Dendritic cell treated with granulocyte-macrophage colony-stimulating factor and Interleukin-4, amounts not matched to agents 40 ng/mL and 50 ng/mL, for 4 days (primary cell): ENCODE results near the gene RBM20.
"Not testable (repeated sequence)": the region's sequence is repeated elsewhere in the genome, so short reads cannot be mapped to it uniquely, and the experiment has no call there.

Experiments used
- H3K27ac Mint-ChIP-seq: one replicate; pipeline ENCODE4 v1.8.0; 2022; ENCODE audit warnings: mild to moderate bottlenecking, mixed read lengths
- H3K27me3 Mint-ChIP-seq: one replicate; pipeline ENCODE4 v1.8.0; 2022; ENCODE audit warnings: mild to moderate bottlenecking, mixed read lengths
- H3K36me3 Mint-ChIP-seq: one replicate; pipeline ENCODE4 v1.8.0; 2022; ENCODE audit warnings: low read depth, mixed read lengths
- H3K4me1 Mint-ChIP-seq: one replicate; pipeline ENCODE4 v1.8.0; 2022; ENCODE audit warnings: low read depth, mixed read lengths
- H3K4me3 Mint-ChIP-seq: one replicate; pipeline ENCODE4 v1.8.0; 2022; ENCODE audit warnings: mild to moderate bottlenecking, moderate library complexity, mixed read lengths
- H3K9me3 Mint-ChIP-seq: one replicate; pipeline ENCODE4 v1.8.0; 2022; ENCODE audit warnings: mixed read lengths
- intact Hi-C: fragments of 100-400 bp; cut with micrococcal nuclease; formaldehyde crosslinking; loops from one replicate; pipeline ENCODE4 v1.15.0; 2022

RBM20 gene

DNA sequence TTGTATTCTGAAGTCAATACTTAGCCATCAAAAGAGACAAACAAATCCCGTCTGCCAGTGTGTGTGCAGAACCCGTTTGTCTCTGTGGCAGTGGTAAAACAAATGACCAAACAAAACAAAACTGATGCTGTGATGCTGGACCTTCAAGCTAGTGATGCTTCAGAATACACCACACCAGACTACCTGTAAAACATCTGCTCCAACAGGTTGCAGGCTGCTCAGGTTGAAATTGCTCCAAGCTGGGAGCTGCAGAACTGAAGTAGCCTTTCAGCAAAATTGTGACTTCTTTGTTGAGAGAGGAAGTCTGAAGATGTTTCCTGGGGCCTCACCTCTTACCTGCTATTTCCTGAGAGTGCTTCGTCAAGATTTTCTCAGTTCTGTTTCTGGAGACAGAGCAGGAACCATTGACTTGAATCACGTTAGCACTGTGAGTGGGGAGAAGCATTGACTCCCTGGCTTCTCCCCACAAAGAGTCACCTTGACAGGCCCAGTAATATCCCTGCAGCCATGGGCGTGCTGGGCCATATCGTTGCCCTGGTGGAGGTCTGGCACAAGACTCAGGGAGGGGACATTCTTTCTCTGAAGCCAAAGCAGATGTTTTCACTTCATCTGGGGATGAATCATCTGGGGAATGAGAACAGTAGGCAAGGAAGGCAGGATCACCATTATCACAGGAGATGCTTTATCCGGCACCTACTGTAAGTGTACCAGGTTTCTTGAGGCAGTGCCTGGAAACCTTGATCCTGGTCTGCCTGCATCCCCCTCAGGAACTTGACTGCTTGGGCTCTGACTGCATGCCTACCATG, 80.2 kb downstream of the RBM20 start:
- intact Hi-C loops: no loop called here
- Mint-ChIP-seq H3K4me3 (no peak overlapping the region), H3K27me3 (peaks cover 2% of the 10 kb centered on the region), H3K9me3 (no peaks in the 10 kb centered on the region), H3K27ac (no peak overlapping the region), H3K36me3 (no peaks in the 10 kb centered on the region), H3K4me1 (no peaks in the 10 kb centered on the region)

DNA sequence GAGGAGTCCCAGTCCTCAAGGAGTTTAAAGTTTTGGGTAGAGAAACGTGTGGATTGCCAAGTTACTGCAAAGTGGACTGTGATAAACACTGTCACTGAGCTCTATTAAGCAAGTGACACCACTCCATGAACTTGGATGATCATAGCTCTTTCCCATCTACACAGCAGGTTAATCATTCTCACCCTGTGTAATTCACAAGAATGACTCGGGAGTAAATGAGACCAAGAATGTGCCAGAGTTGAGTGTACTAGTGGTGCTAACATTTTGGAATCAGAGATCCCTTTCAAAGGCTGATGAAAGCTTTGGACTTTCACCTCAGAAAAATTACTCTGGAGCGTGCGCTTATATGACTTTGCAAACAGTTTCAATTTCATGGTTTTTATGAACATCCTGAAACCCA, 80.8 kb downstream of the RBM20 start:
- Mint-ChIP-seq H3K27me3 (peaks cover 2% of the 10 kb centered on the region), H3K36me3 (no peaks in the 10 kb centered on the region), H3K9me3 (no peaks in the 10 kb centered on the region), H3K27ac (no peak overlapping the region), H3K4me3 (no peak overlapping the region), H3K4me1 (no peaks in the 10 kb centered on the region)
- intact Hi-C loops: no loop called here

DNA sequence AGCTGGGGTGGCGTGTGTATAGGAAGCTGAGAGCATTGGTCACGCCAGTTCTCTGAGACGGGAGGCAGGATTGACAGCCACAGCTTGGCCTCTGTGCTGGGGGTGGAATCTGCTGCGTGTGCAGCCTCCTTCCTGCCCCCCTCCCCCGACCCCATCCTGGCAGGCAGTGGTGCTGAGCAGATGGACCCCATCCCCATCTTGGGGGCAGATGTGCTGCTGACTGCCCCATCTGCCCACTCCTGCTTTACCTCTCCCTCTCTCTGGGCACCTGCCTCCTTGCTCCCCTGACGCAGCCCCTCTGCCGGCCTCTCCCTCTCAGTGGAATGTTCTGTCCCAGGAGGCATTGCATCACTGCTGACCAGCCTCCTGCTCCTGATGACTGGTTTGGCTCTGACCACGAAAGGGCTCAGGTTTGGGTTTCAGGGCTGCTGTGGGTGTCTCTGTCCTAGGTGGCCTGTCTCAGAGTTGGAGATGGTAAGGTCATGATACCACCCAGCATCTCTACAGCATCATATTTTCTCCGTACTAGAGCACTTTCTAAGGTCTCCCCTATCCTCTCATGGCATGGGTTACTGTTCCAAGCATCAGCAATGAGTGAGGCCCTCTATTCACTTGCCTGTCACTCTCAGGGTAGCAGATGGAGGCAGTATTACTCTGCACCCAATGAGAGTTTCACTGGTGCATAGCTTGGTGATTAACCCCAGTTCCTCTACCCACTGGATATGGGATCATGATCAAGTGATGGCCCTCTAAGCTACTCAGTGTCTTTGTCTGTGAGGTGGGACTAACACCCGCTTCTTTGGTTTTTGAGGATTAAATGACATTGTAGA, 81.9 kb downstream of the RBM20 start:
- Mint-ChIP-seq H3K4me1 (peaks cover 7% of the 10 kb centered on the region), H3K36me3 (no peaks in the 10 kb centered on the region), H3K9me3 (no peaks in the 10 kb centered on the region), H3K27ac (no peak overlapping the region), H3K27me3 (peaks cover 2% of the 10 kb centered on the region), H3K4me3 (no peak overlapping the region)
- intact Hi-C loops: no loop called here

DNA sequence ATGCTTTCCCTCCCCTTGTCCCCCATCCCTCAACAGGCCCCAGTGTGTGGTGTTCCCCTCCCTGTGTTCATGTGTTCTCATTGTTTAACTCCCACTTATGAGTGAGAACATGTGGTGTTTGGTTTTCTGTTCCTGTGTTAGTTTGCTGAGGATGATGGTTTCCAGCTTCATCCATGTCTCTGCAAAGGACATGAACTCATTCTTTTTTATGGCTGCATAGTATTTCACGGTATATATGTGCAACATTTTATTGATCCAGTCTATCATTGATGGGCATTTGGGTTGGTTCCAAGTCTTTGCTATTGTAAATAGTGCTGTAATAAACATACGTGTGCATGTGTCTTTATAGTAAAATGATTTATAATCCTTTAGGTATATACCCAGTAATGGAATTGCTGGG, 83.6 kb downstream of the RBM20 start:
- Mint-ChIP-seq H3K27me3 (peaks cover 13% of the 10 kb centered on the region), H3K4me1 (peaks cover 15% of the 10 kb centered on the region)
- H3K4me3 Mint-ChIP-seq, H3K36me3 Mint-ChIP-seq, intact Hi-C loops, H3K9me3 Mint-ChIP-seq, H3K27ac Mint-ChIP-seq: not testable (repeated sequence)

DNA sequence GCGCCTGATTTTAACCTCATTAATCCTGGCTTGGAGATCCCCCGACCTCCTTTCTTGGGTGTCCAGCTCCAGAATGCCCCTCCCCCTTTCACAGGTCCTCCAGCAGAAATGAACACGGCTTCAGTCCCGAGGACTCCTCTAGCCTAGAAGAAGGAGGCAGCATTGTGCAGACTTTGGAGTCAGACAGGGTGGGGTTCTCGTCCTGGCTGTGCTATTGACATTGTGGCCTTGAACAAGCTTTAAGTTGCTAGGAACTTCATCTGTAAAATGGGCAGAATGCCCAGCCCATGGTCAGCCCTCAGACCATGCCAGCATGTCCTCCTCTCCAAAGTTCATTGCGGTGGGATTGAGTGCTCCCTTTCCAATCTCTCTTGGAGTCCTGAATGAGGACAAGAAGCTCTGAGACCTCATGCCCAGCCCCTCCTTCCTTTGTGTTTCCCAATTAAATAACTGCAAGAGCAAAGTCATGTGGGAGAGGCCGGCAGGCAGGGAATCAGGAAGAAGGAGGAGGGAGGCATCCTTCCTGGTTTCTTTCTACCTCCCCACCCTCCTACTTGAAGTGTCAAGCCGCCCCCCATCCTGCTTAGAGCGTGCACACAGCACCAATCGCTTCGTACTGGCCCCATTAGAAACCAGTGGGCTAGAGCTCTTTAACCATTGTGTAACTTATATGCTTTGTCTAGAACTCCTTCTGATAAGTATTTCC, 86.4 kb downstream of the RBM20 start:
- Mint-ChIP-seq H3K36me3 (no peaks in the 10 kb centered on the region), H3K27me3 (peaks cover 29% of the 10 kb centered on the region)
- intact Hi-C loops: no loop called here

DNA sequence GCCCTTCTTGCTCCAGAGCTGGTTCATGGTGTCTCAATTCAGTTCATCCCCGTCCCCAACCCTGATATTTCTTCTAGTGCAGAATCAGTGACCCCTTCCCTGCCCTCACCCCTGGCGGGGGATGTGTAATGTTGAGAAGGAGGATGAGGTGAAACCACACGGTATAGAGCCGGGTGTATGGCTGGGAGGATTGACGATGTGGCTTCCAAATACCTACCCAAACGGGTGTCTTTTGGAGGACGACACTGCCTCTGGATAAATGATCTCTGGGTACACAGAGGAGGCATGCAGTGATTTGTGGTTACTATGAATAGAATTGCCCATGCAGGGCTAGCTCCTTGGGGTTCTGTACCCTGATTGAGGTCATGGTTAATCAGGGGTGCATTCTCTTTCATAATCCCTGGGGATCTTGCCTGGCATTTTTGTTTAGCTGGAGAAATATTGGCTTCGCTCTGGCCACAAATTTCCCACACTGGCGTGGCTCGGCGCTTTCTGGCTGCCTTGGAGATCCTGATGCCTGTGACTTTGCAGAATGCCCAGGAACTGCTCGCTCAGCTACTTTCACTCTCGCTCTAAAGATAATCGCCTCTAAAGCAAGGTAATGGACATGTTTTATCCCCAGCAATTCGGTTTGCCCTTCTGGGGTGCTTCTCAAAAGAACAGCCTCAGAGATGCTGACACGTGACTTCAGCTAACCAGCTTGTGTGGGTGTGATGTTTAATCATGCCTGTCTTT, 89.2 kb downstream of the RBM20 start:
- H3K27me3 Mint-ChIP-seq: peaks cover 31% of the 10 kb centered on the region
- H3K27ac Mint-ChIP-seq: no peak overlapping the region

More for the DNA sequence above, 86.4 kb downstream of the RBM20 start:
- H3K4me3 Mint-ChIP-seq: no peak overlapping the region
- H3K9me3 Mint-ChIP-seq: no peaks in the 10 kb centered on the region
- H3K27ac Mint-ChIP-seq: no peak overlapping the region
- H3K4me1 Mint-ChIP-seq: peaks cover 24% of the 10 kb centered on the region

DNA sequence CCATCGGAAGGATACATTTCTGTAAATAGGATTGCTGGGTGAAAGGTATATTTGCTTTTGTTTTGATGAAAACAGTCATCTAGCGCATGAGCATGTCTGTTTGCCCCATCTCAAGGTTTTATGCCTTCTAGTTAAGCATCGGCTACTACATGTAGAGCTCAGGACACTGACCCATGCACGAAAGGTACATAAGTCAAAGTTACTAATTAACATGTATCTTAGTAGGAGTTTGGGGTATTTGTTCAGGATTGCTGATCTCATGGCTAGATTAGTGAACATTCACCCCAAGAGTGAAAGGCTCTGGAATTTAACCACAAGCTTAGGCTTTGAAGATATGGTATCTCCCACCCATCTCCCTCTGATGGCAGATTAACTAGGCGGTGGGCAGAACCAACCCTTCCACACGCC, 91.5 kb downstream of the RBM20 start:
- Mint-ChIP-seq H3K9me3 (no peaks in the 10 kb centered on the region), H3K36me3 (no peaks in the 10 kb centered on the region), H3K27ac (no peak overlapping the region), H3K4me3 (no peak overlapping the region), H3K4me1 (peaks cover 21% of the 10 kb centered on the region), H3K27me3 (peaks cover 31% of the 10 kb centered on the region)
- intact Hi-C loops: no loop called here

More for the DNA sequence above, 89.2 kb downstream of the RBM20 start:
- Mint-ChIP-seq H3K36me3 (no peaks in the 10 kb centered on the region), H3K9me3 (no peaks in the 10 kb centered on the region), H3K4me3 (peak overlapping the region; percentile 11), H3K4me1 (peaks cover 24% of the 10 kb centered on the region)
- intact Hi-C loops: no loop called here

DNA sequence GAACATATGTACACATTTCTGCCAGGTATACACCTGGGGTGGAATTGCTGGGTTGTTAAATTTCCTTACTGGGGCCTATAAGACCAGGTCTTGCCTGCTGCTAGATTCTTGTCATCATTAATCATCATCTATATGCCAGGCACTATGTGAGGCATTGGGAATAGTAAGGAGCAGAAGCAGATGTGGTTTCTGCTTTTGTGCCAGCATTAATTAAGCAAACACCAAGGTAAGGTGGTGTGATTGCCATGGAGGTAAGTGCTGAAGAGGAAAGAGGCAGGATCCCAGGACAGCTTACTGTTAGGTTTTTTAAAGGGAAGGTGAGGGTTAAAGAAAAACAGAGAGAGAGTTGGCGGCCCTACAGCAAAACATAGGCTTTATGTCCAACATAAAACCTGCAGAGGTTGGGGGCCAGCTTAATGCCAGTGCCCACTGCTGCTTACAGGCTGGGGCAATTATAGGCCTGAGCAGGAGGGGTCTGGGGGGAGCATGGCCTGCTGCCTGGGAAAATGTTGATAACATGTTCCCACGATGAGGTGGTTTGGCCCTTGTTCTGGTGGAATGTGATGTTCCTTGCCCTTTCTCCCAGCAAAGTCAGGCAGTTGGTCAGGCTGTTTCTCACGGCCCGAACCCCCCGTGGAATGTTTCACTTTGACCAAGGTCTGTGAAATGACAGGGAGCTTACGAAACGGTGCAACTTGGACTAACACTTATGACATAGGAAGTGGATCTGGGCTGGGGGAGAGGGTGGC, 93.9 kb downstream of the RBM20 start:
- Mint-ChIP-seq H3K27ac (no peak overlapping the region), H3K4me3 (no peak overlapping the region), H3K36me3 (no peaks in the 10 kb centered on the region), H3K27me3 (peaks cover 16% of the 10 kb centered on the region), H3K9me3 (no peaks in the 10 kb centered on the region), H3K4me1 (peaks cover 9% of the 10 kb centered on the region)
- intact Hi-C loops: no loop called here

DNA sequence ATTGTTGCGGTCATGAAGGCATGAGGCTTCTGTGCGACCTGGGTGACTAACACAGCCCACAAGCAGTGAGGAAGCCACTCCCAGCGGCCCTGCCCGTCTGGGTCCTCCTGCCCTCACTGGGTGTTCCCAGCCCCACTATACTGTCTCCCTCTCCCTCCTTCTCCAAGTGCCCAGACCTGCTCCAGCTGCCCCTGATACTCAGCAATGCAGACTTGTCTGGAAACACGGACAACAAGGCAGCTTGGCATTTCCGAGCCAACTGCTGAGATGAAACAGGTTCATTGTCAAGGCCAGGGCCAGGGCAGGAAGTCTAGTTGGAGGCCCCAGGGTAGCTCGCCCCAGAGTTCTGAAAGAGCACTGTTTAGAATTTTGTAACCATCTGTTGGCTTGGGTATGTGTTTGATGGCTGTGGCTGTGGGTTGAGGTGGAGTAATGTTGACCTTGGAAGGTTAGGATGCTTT, 95.7 kb downstream of the RBM20 start:
- no peaks in the 10 kb centered on the region for H3K9me3 Mint-ChIP-seq
- peaks cover 2% of the 10 kb centered on the region for H3K4me1 Mint-ChIP-seq
- no peak overlapping the region for H3K4me3 Mint-ChIP-seq
- intact Hi-C loops: no loop called here
- no peak overlapping the region for H3K27ac Mint-ChIP-seq
- peaks cover 4% of the 10 kb centered on the region for H3K27me3 Mint-ChIP-seq
- no peaks in the 10 kb centered on the region for H3K36me3 Mint-ChIP-seq

DNA sequence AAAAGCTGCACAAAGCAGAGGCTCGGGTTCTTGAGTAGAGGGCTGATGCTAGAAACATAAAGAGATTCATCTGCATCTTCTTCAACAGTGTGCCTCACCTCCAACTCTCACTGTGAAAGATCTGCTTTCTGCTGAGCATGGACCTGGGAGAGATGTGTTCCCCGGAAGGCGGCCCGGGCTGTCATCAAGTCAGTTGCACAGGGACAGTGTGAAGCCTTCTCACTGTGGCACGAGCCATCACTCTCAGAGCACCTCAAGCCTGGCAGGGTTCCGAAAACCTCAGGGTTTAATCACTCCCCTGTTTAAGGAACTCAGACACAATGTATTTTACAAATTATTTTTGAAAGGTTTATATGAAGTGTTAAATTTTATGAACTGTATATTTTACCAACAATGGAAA, 98.7 kb downstream of the RBM20 start:
- Mint-ChIP-seq H3K27me3 (no peaks in the 10 kb centered on the region), H3K9me3 (no peaks in the 10 kb centered on the region), H3K36me3 (no peaks in the 10 kb centered on the region), H3K27ac (no peak overlapping the region), H3K4me3 (no peak overlapping the region), H3K4me1 (peaks cover 9% of the 10 kb centered on the region)
- intact Hi-C loops: no loop called here

DNA sequence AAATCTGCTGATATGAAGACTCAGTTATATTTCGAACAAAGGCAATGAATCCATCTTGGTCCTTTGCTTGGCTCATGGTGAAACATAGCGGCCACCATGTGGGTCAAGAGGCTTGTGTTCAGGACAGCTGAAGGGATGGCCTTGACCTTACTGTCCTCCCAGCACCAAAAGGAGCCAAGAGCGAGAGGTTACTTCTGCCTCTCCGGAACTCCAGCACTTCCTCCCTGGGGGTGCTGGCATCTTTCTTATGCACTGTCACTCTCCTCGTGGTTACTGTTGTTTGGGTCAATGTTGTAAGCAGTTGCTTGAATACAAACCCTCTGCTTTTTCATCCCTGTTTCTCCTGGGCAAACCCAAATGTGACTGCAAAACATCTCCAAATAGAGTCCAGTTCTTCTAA, 100.6 kb downstream of the RBM20 start:
- no peaks in the 10 kb centered on the region for H3K27me3 Mint-ChIP-seq
- no peak overlapping the region for H3K4me3 Mint-ChIP-seq
- no peaks in the 10 kb centered on the region for H3K36me3 Mint-ChIP-seq
- peaks cover 13% of the 10 kb centered on the region for H3K9me3 Mint-ChIP-seq
- no peak overlapping the region for H3K27ac Mint-ChIP-seq
- H3K4me1 Mint-ChIP-seq: peaks cover 9% of the 10 kb centered on the region
- intact Hi-C loops: loop anchor here (5.0 kb wide), 2 partner anchors 463 to 853 kb away; no protein-coding TSS in a partner anchor

DNA sequence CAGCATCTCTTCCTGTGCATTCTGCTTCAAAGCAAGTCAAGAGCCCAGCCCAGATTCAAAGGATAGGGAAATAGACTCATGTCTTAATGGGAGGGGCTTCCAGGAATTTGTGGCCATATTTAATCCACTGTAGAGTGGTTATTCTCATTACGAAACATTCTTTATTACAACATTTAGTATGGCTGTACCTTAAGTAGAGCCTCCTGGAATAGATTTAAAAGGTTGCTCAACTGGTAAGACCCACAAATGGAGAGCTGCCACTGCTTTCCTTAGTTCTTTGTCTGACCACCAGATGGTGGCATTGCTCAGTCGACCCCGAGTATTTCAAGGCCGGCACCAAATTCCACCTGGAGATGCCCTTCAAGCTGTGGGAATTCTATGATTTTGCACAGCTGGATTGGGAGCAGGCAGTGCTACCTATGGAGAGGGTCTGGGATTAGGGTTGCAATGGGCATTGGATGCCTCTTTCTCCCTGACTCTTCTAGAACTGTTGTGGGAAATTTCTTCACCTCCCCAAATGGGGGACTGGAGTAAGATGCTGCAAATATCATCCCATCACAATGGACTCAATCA, 102.2 kb downstream of the RBM20 start:
- H3K4me3 Mint-ChIP-seq: no peak overlapping the region
- no peaks in the 10 kb centered on the region for H3K27me3 Mint-ChIP-seq
- peaks cover 13% of the 10 kb centered on the region for H3K9me3 Mint-ChIP-seq
- H3K4me1 Mint-ChIP-seq: peaks cover 9% of the 10 kb centered on the region
- intact Hi-C loops: loop anchor here (1.0 to 5.0 kb wide), 3 partner anchors 147 to 851 kb away; no protein-coding TSS in a partner anchor
- no peak overlapping the region for H3K27ac Mint-ChIP-seq
- no peaks in the 10 kb centered on the region for H3K36me3 Mint-ChIP-seq
